NT2/D1 (cell line): ENCODE results near the gene SPRR4.

ENCODE experiments used
- SUZ12 ChIP-seq: IDR thresholded peaks from 2 replicates; pipeline ENCODE4 v1.6.1; 2011; ENCODE audit not compliant: insufficient read length, insufficient read depth; ENCODE audit errors: extremely low read depth
- YY1 ChIP-seq: IDR thresholded peaks from 2 replicates; pipeline ENCODE4 v1.6.1; 2011; ENCODE audit not compliant: insufficient read length, insufficient read depth
- ZNF274 ChIP-seq: IDR thresholded peaks from 2 replicates; pipeline ENCODE4 v1.6.1; 2011; ENCODE audit warnings: mild to moderate bottlenecking, low read depth, low read length

GRCh38 chr1:152999818-153000217 is 29.4 kb downstream of the SPRR4 start:
- TF ChIP-seq YY1 = no peak
- TF ChIP-seq ZNF274 = no peak
- TF ChIP-seq SUZ12 = no peak
